GM12878 (cell line): ENCODE measurements around the gene CENPE. TPM values are rescaled to one million over a fixed set of nuclear protein-coding genes. Genes with fewer than 3 reads are reported as not detected.

Source experiments
- ATAC-seq: fragments of 200-7000 bp; cut with Tn5 transposase; 3 replicates; pipeline ENCODE4 v1.9.1; 2020; ENCODE audit warnings: mild to moderate bottlenecking, moderate library complexity
- BruUV-seq: library from RNA; stranded (reverse); fragments of 400-500 nt; replicated peaks from 2 replicates; lab custom pipeline; 2021; lab: Mats Ljungman, UMichigan
- CTCF ChIA-PET: fragments of 300-600 bp; sonication (Branson Sonifier 250); formaldehyde crosslinking; extraction: SDS; loops from one replicate; lab custom pipeline; 2021; ENCODE audit warnings: inconsistent platforms; lab: Yijun Ruan, JAX
- POLR2A ChIA-PET: fragments of 350-600 bp; formaldehyde crosslinking; extraction: SDS; loops from one replicate; lab custom pipeline; 2021; ENCODE audit warnings: inconsistent platforms; lab: Charles Lee
- RAD21 ChIA-PET: fragments of 300-600 bp; sonication (Branson Sonifier 250); formaldehyde crosslinking; loops from one replicate; lab custom pipeline; 2023; ENCODE audit warnings: antibody characterized with exemption; ENCODE audit not compliant: unreplicated experiment; lab: Charles Lee
- SMC1A ChIA-PET: fragments of 300-600 bp; sonication (Branson Sonifier 250); formaldehyde crosslinking; loops from one replicate; lab custom pipeline; 2023; ENCODE audit not compliant: unreplicated experiment, uncharacterized antibody; lab: Charles Lee
- DNase-seq: peaks from one replicate; pipeline ENCODE4 v3.0.0-alpha.2; 2011; ENCODE audit warnings: low read depth, low spot score
- FAIRE-seq: peaks from 3 replicates; lab custom pipeline; 2011; peaks lifted over from hg19 to GRCh38; lab: Jason Lieb, UNC
- H2AFZ ChIP-seq: 2 replicates; pipeline ENCODE4 v1.6.0; 2011; ENCODE audit warnings: low read depth, low read length, control low read depth; ENCODE audit not compliant: control insufficient read depth
- H3K27ac ChIP-seq: 2 replicates; pipeline ENCODE4 v1.5.1; 2011; ENCODE audit warnings: control low read depth; ENCODE audit not compliant: control insufficient read depth, insufficient read depth
- H3K27me3 ChIP-seq, 2 experiments: replicated peaks in 1 of 2; 2 replicates each; pipeline versions ENCODE4 v1.6.0 to v1.6.1; 2011; ENCODE audit warnings: low read length in 1 of 2; ENCODE audit not compliant: control insufficient read depth in 2 of 2, insufficient read depth in 2 of 2
- H3K36me3 ChIP-seq, 2 experiments: 2 replicates each; pipeline ENCODE4 v1.5.1; 2011; ENCODE audit warnings: low read length in 1 of 2; ENCODE audit not compliant: control insufficient read depth in 2 of 2, insufficient read depth in 2 of 2
- H3K4me1 ChIP-seq: 2 replicates; pipeline ENCODE4 v1.6.1; 2011; ENCODE audit warnings: mild to moderate bottlenecking, low read length, moderate library complexity, mixed read lengths; ENCODE audit not compliant: control insufficient read depth, insufficient read depth
- H3K4me2 ChIP-seq: 2 replicates; pipeline ENCODE4 v1.6.0; 2011; ENCODE audit warnings: control low read depth; ENCODE audit not compliant: control insufficient read depth, insufficient read depth
- H3K4me3 ChIP-seq: fragments of 200-600 bp; sonication (generic); 2 replicates; pipeline ENCODE4 v1.5.1; 2016
- H3K79me2 ChIP-seq: 2 replicates; pipeline ENCODE4 v1.6.0; 2011; ENCODE audit warnings: low read length; ENCODE audit not compliant: control insufficient read depth, insufficient read depth
- H3K9ac ChIP-seq: 2 replicates; pipeline ENCODE4 v1.8.0; 2011; ENCODE audit warnings: low read length, control low read depth, mixed read lengths; ENCODE audit not compliant: control insufficient read depth, insufficient read depth
- H3K9me3 ChIP-seq: replicated peaks from 3 replicates; pipeline ENCODE4 v1.5.1; 2011; ENCODE audit warnings: mild to moderate bottlenecking, low read length; ENCODE audit not compliant: control insufficient read depth, insufficient read depth
- H4K20me1 ChIP-seq: 2 replicates; pipeline ENCODE4 v1.6.0; 2011; ENCODE audit not compliant: control insufficient read depth, insufficient read depth
- CHD1 ChIP-seq: IDR thresholded peaks from 2 replicates; pipeline ENCODE4 v1.6.1; 2012; ENCODE audit warnings: low read depth, low read length, improper control_type of control experiment
- EGR1 ChIP-seq, 2 experiments: IDR thresholded peaks; 1 replicate in 1 of 2; 2 replicates in 1 of 2; pipeline ENCODE4 v1.6.1; 2011 to 2012; ENCODE audit warnings: low read depth in 2 of 2, low read length in 2 of 2, borderline replicate concordance in 1 of 2, mild to moderate bottlenecking in 1 of 2, moderate library complexity in 1 of 2
- IKZF1 ChIP-seq: fragments of 450-650 bp; conservative IDR thresholded peaks from 2 replicates; pipeline ENCODE4 v1.6.1; 2017; ENCODE audit warnings: antibody characterized with exemption, mild to moderate bottlenecking
- LARP7 ChIP-seq: fragments of 450-650 bp; IDR thresholded peaks from 2 replicates; pipeline ENCODE4 v1.6.1; 2017; ENCODE audit warnings: mild to moderate bottlenecking
- MXI1 ChIP-seq: fragments of 150-350 bp; IDR thresholded peaks from 2 replicates; pipeline ENCODE4 v1.6.1; 2011; ENCODE audit warnings: low read depth, mild to moderate bottlenecking, inconsistent platforms, low read length, improper control_type of control experiment
- NFXL1 ChIP-seq: fragments of 450-650 bp; IDR thresholded peaks from 2 replicates; pipeline ENCODE4 v1.6.1; 2017; ENCODE audit warnings: antibody characterized with exemption, mild to moderate bottlenecking, borderline replicate concordance
- NFYA ChIP-seq: IDR thresholded peaks from 2 replicates; pipeline ENCODE4 v1.6.1; 2011; ENCODE audit warnings: low read depth, mild to moderate bottlenecking, low read length, improper control_type of control experiment, borderline replicate concordance
- PAX5 ChIP-seq: IDR thresholded peaks from 2 replicates; pipeline ENCODE4 v1.6.1; 2011; ENCODE audit warnings: low read depth, low read length, borderline replicate concordance
- POU2F2 ChIP-seq: IDR thresholded peaks from 3 replicates; pipeline ENCODE4 v1.6.1; 2011; ENCODE audit warnings: low read depth, mild to moderate bottlenecking, low read length, borderline replicate concordance
- RAD21 ChIP-seq: IDR thresholded peaks from 2 replicates; pipeline ENCODE4 v1.6.1; 2011; ENCODE audit warnings: mild to moderate bottlenecking, low read depth, low read length, moderate library complexity; ENCODE audit not compliant: insufficient read depth
- SMAD5 ChIP-seq: IDR thresholded peaks from 2 replicates; pipeline ENCODE4 v1.6.1; 2016; ENCODE audit warnings: antibody characterized with exemption, low read depth
- USF1 ChIP-seq: IDR thresholded peaks from 2 replicates; pipeline ENCODE4 v1.6.1; 2011; ENCODE audit warnings: borderline replicate concordance, low read depth, mild to moderate bottlenecking, moderate library complexity, mixed read lengths, low read length; ENCODE audit not compliant: insufficient read depth; ENCODE audit errors: extremely low read length
- WGBS: methylation state at CpG from one replicate; pipeline ENCODE4 v1.1.6; 2016; ENCODE audit warnings: low lambda C conversion rate; ENCODE audit not compliant: insufficient replicate concordance, insufficient coverage; ENCODE audit errors: missing lambda C conversion rate; 5-methylcytosine and 5-hydroxymethylcytosine counted together
- in situ Hi-C: fragments of 300-500 bp; cut with MboI; formaldehyde crosslinking; loops from 9 replicates; pipeline ENCODE4 v1.14.3; 2018; ENCODE audit warnings: mixed read lengths
- intact Hi-C: fragments of 100-400 bp; cut with micrococcal nuclease; formaldehyde crosslinking; loops from one replicate; pipeline ENCODE4 v1.14.2; 2022; ENCODE audit not compliant: unreplicated experiment
- polyA plus RNA-seq, 11 experiments: library from polyadenylated mRNA; depleted of rRNA in 4 of 11; unstranded in 6 of 11; stranded (reverse) in 5 of 11; fragments of >200 nt; fragmentation: Nextera tagmentation in 4 of 11; fragmentation: Illumina TruSeq in 1 of 11; extraction: Ambion mirVana in 4 of 11; extraction: Trizol in 1 of 11; gene quantifications; 1 replicate in 1 of 11; 2 replicates in 10 of 11; pipeline versions ENCODE4 v1.2.1 to v1.2.3, GENCODE V29; 2011 to 2016; ENCODE audit warnings: inconsistent platforms in 2 of 11, missing spikeins in 2 of 11, low read depth in 1 of 11
- total RNA-seq, 4 experiments: library from RNA; depleted of rRNA in 3 of 4; stranded (reverse); fragments of >200 nt in 3 of 4; fragmentation: Illumina TruSeq in 1 of 4; extraction: Trizol in 1 of 4; gene quantifications; 2 replicates each; pipeline versions ENCODE4 v1.2.1 to v1.2.3, GENCODE V29; 2013 to 2021
- TF ChIP-seq, protein P1 (sequence below): IDR thresholded peaks from 2 replicates; pipeline ENCODE4 v1.6.1; 2012; ENCODE audit warnings: low read depth, low read length, improper control_type of control experiment
- TF ChIP-seq, protein P2 (sequence below): fragments of 450-650 bp; IDR thresholded peaks from 2 replicates; pipeline ENCODE4 v1.6.1; 2017; ENCODE audit warnings: mild to moderate bottlenecking

Gene CENPE
- total and polyA plus RNA-seq, 10 of the 15 experiments (the other 5 are each of a cell fraction or from before 2014, with no cell fraction given), result 10.2 to 53.6 (median 25.2) TPM

GRCh38 chr4:103100691-103101090, 97.5 kb downstream of the CENPE start:
- CTCF ChIA-PET, result interaction anchor here (0.6 to 6.8 kb wide), 17 partner anchors 10 to 685 kb away, joined by 3 to 63 read pairs (median 5); no protein-coding TSS in a partner anchor
- TF ChIP-seq POU2F2 (no peak), IKZF1 (no peak), NFYA (no peak), SMAD5 (no peak), RAD21 (no peak), PAX5 (no peak), MXI1 (no peak), USF1 (no peak), CHD1 (no peak), NFXL1 (no peak), EGR1 (IDR thresholded peaks at IDR 0.05; ENCODE audit: borderline replicate concordance in 1 of 2, low read depth in 2 of 2, low read length in 2 of 2) (no peak), LARP7 (no peak)
- TF ChIP-seq, protein P1, sequence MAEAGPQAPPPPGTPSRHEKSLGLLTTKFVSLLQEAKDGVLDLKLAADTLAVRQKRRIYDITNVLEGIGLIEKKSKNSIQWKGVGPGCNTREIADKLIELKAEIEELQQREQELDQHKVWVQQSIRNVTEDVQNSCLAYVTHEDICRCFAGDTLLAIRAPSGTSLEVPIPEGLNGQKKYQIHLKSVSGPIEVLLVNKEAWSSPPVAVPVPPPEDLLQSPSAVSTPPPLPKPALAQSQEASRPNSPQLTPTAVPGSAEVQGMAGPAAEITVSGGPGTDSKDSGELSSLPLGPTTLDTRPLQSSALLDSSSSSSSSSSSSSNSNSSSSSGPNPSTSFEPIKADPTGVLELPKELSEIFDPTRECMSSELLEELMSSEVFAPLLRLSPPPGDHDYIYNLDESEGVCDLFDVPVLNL, result no peak
- TF ChIP-seq, protein P2, sequence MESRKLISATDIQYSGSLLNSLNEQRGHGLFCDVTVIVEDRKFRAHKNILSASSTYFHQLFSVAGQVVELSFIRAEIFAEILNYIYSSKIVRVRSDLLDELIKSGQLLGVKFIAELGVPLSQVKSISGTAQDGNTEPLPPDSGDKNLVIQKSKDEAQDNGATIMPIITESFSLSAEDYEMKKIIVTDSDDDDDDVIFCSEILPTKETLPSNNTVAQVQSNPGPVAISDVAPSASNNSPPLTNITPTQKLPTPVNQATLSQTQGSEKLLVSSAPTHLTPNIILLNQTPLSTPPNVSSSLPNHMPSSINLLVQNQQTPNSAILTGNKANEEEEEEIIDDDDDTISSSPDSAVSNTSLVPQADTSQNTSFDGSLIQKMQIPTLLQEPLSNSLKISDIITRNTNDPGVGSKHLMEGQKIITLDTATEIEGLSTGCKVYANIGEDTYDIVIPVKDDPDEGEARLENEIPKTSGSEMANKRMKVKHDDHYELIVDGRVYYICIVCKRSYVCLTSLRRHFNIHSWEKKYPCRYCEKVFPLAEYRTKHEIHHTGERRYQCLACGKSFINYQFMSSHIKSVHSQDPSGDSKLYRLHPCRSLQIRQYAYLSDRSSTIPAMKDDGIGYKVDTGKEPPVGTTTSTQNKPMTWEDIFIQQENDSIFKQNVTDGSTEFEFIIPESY, result no peak
- ATAC-seq, result no peak
- H4K20me1 ChIP-seq, result no peaks in the 10 kb centered on the region
- H3K27me3 ChIP-seq, result no peaks in the 10 kb centered on the region
- no peak for DNase-seq
- in situ Hi-C loops, result no loop called here
- SMC1A ChIA-PET, result interaction anchor here (0.5 to 4.7 kb wide), 13 partner anchors 9 to 482 kb away, joined by 3 to 16 read pairs (median 3); no protein-coding TSS in a partner anchor
- H3K9me3 ChIP-seq, result no peaks in the 10 kb centered on the region
- H3K4me3 ChIP-seq, result no peak overlapping the region
- 70% methylated on average over 5 of the region's 5 CpGs for WGBS
- no peaks in the 10 kb centered on the region; a peak in 1 of 4 replicates for H3K36me3 ChIP-seq
- no peak overlapping the region for H3K9ac ChIP-seq
- intact Hi-C loops, result no loop called here
- peaks cover 2% of the 10 kb centered on the region for H3K79me2 ChIP-seq
- FAIRE-seq, result no peak
- no peak overlapping the region for H3K4me2 ChIP-seq
- H3K4me1 ChIP-seq, result peaks cover 4% of the 10 kb centered on the region; the same call in 1 of the 2 replicates
- POLR2A ChIA-PET, result no interaction called here
- RAD21 ChIA-PET, result interaction anchor here (1.3 to 3.6 kb wide), 6 partner anchors 9 to 671 kb away, joined by 3 to 13 read pairs (median 6); partner anchors contain the start of gene UBE2D3
- no peak overlapping the region for H2AFZ ChIP-seq
- no TSS peak for BruUV-seq
- H3K27ac ChIP-seq, result no peak overlapping the region
